ENCODE results near the gene THG1L.
A peak's percentile ranks its signal among the peaks of the same experiment; 100 is the strongest.

Gene THG1L

DNA sequence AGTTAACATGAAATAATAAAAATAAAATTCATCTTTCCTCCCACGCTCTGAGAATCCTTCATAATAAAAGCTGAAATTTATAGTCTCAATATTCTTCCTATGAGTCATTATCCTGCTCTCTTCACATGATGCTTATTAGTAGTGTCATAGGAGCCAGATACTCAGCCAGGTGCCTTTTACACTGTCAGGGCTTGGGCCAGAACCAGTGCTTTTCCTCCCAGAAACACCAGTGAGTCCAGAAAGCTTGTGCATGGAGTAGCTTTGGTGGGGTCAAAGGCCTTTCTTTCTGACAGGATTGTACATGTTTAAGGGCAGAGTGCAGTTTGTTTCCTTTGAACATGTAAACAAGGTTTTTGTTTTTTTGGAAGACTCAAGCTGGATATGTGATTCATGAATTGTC, 19.1 kb downstream of the THG1L start:
- no peak for DNase-seq

- no peak for DNase-seq
Measured at GRCh38 chr5:157756122-157756521, 24.9 kb downstream of the THG1L start.

GRCh38 chr5:157758706-157759105, 27.5 kb downstream of the THG1L start:
- DNase-seq: no peak

GRCh38 chr5:157761690-157762621, 30.7 kb downstream of the THG1L start:
- peak in 8 of 56 donors; percentile 3 to 25 (median 15) for DNase-seq

GRCh38 chr5:157764531-157764930, 33.3 kb downstream of the THG1L start:
- no peak for DNase-seq

GRCh38 chr5:157766442-157766841, 35.2 kb downstream of the THG1L start:
- DNase-seq: no peak

GRCh38 chr5:157766902-157767301, 35.7 kb downstream of the THG1L start:
- DNase-seq: no peak

DNA sequence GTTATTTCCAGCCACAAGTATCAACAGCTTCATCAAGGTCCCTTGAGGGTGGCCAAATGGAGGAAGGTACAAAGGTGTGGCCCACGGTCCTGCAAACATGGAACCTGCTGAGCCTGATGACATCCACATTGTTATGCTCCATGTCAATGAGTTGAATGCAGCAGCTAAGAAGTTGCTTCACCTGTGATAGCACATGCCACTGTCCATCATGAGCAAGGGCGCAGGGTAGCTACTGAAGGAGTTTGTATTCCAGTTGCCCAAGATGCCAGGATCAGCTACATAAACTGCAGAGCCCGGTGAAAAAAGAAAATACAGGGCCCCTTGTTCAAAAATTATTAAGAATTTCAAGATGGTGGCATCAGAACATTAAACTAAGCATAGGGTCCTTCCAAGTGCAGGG, 36.5 kb downstream of the THG1L start:
- no peak for DNase-seq

DNA sequence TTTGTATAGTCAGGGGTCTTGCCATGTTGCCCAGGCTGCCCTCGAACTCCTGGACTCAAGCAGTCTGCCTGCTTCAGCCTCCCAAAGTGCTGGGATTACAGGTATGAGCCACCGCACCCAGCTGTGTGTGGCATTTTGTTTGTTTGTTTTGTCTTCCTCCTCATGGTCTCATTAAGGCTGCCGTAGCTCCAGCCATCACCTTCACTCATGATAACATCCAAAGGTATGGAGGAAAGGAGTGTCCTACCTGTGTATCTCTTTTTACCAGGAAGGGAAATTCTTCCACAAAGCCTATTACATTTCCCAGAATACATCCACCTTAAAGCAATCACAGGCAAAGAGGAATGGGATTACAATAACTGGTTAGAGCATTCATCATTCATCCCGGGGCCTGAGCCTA, 39.4 kb downstream of the THG1L start:
- DNase-seq: no peak

GRCh38 chr5:157772127-157772526, 40.9 kb downstream of the THG1L start:
- no peak for DNase-seq

GRCh38 chr5:157778121-157778805, 47.0 kb downstream of the THG1L start:
- no peak for DNase-seq

GRCh38 chr5:157779221-157779620, 48.0 kb downstream of the THG1L start:
- DNase-seq: no peak

DNA sequence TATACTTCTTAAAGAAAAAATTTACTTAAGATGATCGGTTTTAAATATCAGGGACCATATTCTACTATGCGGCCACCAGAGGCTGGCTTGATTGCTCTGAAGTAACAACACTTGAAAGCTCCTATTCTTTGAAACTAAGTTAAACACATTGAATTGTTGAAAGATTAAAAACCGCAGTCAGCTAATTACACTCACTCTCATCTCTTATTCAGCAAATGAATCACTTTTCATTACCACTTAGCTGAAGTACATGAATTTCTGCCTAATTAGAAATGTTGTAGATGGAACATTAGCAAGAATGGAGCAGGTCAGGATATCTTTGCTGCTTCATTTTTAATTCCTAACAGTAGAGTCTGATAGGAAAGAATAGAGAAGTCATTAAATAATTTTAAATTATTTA, 54.6 kb downstream of the THG1L start:
- DNase-seq: no peak
